Measurements from ENCODE around the gene WDR48.

WDR48 gene

GRCh38 chr3:39108200-39108710, 56.4 kb downstream of the WDR48 start:
- in situ Hi-C loops (cut with MboI; ENCODE audit: low sequenced_read_pairs, unreplicated experiment): no loop called here
- peak; percentile 76 for DNase-seq (ENCODE audit: low spot score)
- TF ChIP-seq, protein P1, sequence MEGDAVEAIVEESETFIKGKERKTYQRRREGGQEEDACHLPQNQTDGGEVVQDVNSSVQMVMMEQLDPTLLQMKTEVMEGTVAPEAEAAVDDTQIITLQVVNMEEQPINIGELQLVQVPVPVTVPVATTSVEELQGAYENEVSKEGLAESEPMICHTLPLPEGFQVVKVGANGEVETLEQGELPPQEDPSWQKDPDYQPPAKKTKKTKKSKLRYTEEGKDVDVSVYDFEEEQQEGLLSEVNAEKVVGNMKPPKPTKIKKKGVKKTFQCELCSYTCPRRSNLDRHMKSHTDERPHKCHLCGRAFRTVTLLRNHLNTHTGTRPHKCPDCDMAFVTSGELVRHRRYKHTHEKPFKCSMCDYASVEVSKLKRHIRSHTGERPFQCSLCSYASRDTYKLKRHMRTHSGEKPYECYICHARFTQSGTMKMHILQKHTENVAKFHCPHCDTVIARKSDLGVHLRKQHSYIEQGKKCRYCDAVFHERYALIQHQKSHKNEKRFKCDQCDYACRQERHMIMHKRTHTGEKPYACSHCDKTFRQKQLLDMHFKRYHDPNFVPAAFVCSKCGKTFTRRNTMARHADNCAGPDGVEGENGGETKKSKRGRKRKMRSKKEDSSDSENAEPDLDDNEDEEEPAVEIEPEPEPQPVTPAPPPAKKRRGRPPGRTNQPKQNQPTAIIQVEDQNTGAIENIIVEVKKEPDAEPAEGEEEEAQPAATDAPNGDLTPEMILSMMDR (IDR thresholded peaks at IDR 0.05; ENCODE audit: borderline replicate concordance, control extremely low read depth, extremely low read depth, insufficient read depth, missing control alignments): no peak

GRCh38 chr3:39109086-39109485, 57.3 kb downstream of the WDR48 start:
- in situ Hi-C loops (cut with MboI; ENCODE audit: low sequenced_read_pairs, unreplicated experiment): no loop called here
- DNase-seq (ENCODE audit: low spot score): no peak
- TF ChIP-seq, protein P1 (IDR thresholded peaks at IDR 0.05; ENCODE audit: borderline replicate concordance, control extremely low read depth, extremely low read depth, insufficient read depth, missing control alignments): no peak

DNA sequence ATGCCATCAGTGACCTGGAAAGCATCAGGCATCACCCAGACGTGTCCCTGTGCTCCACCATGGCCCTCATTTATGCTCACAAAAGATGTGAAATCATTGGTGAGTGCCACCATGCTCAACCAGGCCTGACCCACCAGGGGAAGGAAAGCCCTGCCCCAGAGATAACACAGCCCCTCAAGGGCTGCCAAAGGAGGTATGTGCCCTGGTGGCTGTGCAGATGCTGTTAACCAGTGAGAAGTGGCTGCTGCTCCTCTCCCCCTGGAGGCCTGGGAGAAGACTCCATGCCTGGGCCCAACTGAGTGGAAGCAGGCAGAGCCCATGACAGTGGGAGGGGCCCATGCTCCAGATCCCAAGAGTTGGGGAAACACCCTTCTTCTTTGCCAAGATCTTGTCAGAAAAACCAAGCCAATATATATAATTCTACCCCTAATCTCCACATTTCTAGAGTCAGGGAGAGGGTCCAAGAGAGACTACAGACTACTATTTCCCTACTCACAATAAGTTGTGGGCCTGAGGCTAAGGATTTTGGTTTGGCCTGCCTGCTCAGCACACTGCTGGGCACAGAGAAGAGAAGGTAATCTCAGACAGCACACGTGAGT, 58.3 kb downstream of the WDR48 start:
- TF ChIP-seq, protein P1 (IDR thresholded peaks at IDR 0.05; ENCODE audit: borderline replicate concordance, control extremely low read depth, extremely low read depth, insufficient read depth, missing control alignments): no peak
- no peak for DNase-seq (ENCODE audit: low spot score)
- in situ Hi-C loops (cut with MboI; ENCODE audit: low sequenced_read_pairs, unreplicated experiment): no loop called here

GRCh38 chr3:39112113-39112512, 60.3 kb downstream of the WDR48 start:
- in situ Hi-C loops (cut with MboI; ENCODE audit: low sequenced_read_pairs, unreplicated experiment): no loop called here
- TF ChIP-seq, protein P1 (IDR thresholded peaks at IDR 0.05; ENCODE audit: borderline replicate concordance, control extremely low read depth, extremely low read depth, insufficient read depth, missing control alignments): no peak
- no peak for DNase-seq (ENCODE audit: low spot score)

- TF ChIP-seq, protein P1 (IDR thresholded peaks at IDR 0.05; ENCODE audit: borderline replicate concordance, control extremely low read depth, extremely low read depth, insufficient read depth, missing control alignments): no peak
- in situ Hi-C loops (cut with MboI; ENCODE audit: low sequenced_read_pairs, unreplicated experiment): no loop called here
- no peak for DNase-seq (ENCODE audit: low spot score)
These were observed 60.7 kb downstream of the WDR48 start for GRCh38 chr3:39112535-39112934.

DNA sequence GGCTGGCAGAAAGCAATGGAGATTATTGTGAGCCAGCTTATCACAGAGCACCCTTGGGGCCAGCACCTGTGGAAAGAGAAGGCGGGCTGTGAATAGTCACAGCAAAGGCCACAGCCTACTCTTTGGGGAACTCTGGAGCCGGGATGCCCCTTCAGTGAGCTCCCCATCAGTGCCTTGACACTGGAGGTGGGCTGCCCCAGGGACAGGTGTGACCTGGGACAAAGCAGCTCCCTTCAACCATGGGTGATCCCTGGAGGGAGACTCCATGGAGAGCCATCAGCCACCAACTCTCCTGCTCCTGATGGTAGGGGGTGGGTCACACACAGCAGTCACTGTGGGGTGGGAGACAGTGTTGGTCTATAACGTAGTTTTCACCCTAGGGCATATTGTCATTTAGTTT, 61.5 kb downstream of the WDR48 start:
- TF ChIP-seq, protein P1 (IDR thresholded peaks at IDR 0.05; ENCODE audit: borderline replicate concordance, control extremely low read depth, extremely low read depth, insufficient read depth, missing control alignments): no peak
- in situ Hi-C loops (cut with MboI; ENCODE audit: low sequenced_read_pairs, unreplicated experiment): no loop called here
- no peak for DNase-seq (ENCODE audit: low spot score)
